ENCODE data around the gene UTP20. TPM values are rescaled to one million over a fixed set of nuclear protein-coding genes. Genes with fewer than 3 reads are reported as not detected.
"Not testable (repeated sequence)": the region's sequence is repeated elsewhere in the genome, so short reads cannot be mapped to it uniquely, and the experiment has no call there.

Gene UTP20
- total RNA-seq, 2 experiments from 2014 or later = 13.0 to 24.9 TPM

- CTCF ChIA-PET = interaction anchor here (0.7 to 1.5 kb wide), 11 partner anchors 10 to 440 kb away, joined by 3 to 18 read pairs (median 3); no protein-coding TSS in a partner anchor
Observed at GRCh38 chr12:101415228-101415627, 135.3 kb downstream of the UTP20 start.

GRCh38 chr12:101422066-101422465 is 142.2 kb downstream of the UTP20 start:
- H3K9me3 Mint-ChIP-seq (ENCODE audit: low read depth); CTCF ChIA-PET; H3K27me3 Mint-ChIP-seq; H3K4me3 Mint-ChIP-seq; DNase-seq; H3K27ac Mint-ChIP-seq; ATAC-seq; H3K36me3 Mint-ChIP-seq; H3K4me1 Mint-ChIP-seq: not testable (repeated sequence)

More at GRCh38 chr12:101415228-101415627, 135.3 kb downstream of the UTP20 start:
- peaks cover 30% of the 10 kb centered on the region for H3K27me3 Mint-ChIP-seq
- H3K36me3 Mint-ChIP-seq = no peaks in the 10 kb centered on the region
- H3K27ac Mint-ChIP-seq = no peak overlapping the region
- no peak for DNase-seq
- no peaks in the 10 kb centered on the region for H3K9me3 Mint-ChIP-seq (ENCODE audit: low read depth)
- H3K4me3 Mint-ChIP-seq = no peak overlapping the region
- ATAC-seq = no peak
- H3K4me1 Mint-ChIP-seq = no peaks in the 10 kb centered on the region

GRCh38 chr12:101424620-101425019 is 144.7 kb downstream of the UTP20 start:
- Mint-ChIP-seq H3K9me3 (ENCODE audit: low read depth) (no peaks in the 10 kb centered on the region), H3K27me3 (peaks cover 2% of the 10 kb centered on the region), H3K36me3 (no peaks in the 10 kb centered on the region), H3K4me1 (no peaks in the 10 kb centered on the region), H3K27ac (no peak overlapping the region), H3K4me3 (no peak overlapping the region)
- CTCF ChIA-PET = no interaction called here
- DNase-seq (no peak), ATAC-seq (no peak)

GRCh38 chr12:101430456-101430855 is 150.6 kb downstream of the UTP20 start:
- Mint-ChIP-seq H3K27ac (no peak overlapping the region), H3K4me1 (no peaks in the 10 kb centered on the region), H3K27me3 (no peaks in the 10 kb centered on the region), H3K36me3 (no peaks in the 10 kb centered on the region), H3K9me3 (ENCODE audit: low read depth) (no peaks in the 10 kb centered on the region), H3K4me3 (no peak overlapping the region)
- no peak for ATAC-seq
- DNase-seq = no peak
- CTCF ChIA-PET = no interaction called here

GRCh38 chr12:101436136-101436535 is 156.2 kb downstream of the UTP20 start:
- H3K27me3 Mint-ChIP-seq = peaks cover 5% of the 10 kb centered on the region
- no peaks in the 10 kb centered on the region for H3K4me1 Mint-ChIP-seq
- ATAC-seq (no peak), DNase-seq (no peak)
- no peak overlapping the region for H3K27ac Mint-ChIP-seq
- no peaks in the 10 kb centered on the region for H3K9me3 Mint-ChIP-seq (ENCODE audit: low read depth)
- CTCF ChIA-PET = no interaction called here
- no peaks in the 10 kb centered on the region for H3K36me3 Mint-ChIP-seq
- H3K4me3 Mint-ChIP-seq = no peak overlapping the region

Other genes starting within 250 kb of the UTP20 start
- not detected for gene SLC5A8, start 69.9 kb upstream of the UTP20 start, total RNA-seq
- 10 to 100 TPM; 38.0 to 58.1 TPM for gene ARL1, start 127.7 kb downstream of the UTP20 start, total RNA-seq
- not detected for gene SPIC, start 195.2 kb downstream of the UTP20 start, total RNA-seq

Data from activated CD8-positive, alpha-beta memory T cell treated with anti-CD3 and anti-CD28 coated beads, Interleukin-2, amount 10 ng/mL, durations not matched to agents 7 days and 5 days (primary cell).